H9 (cell line): ENCODE data around the gene MYNN. TPM values are rescaled to one million over a fixed set of nuclear protein-coding genes. Genes with fewer than 3 reads are reported as not detected.

Source experiments
- DNase-seq: peaks from one replicate; pipeline ENCODE4 v3.0.0-alpha.2; 2017
- H2AFZ ChIP-seq: one replicate; pipeline ENCODE4 v1.6.1; 2013; ENCODE audit warnings: mild to moderate bottlenecking, low read length, control low read depth, moderate library complexity
- H2AK5ac ChIP-seq: 2 replicates; pipeline ENCODE4 v1.6.1; 2013; ENCODE audit warnings: low read length, control low read depth, mixed read lengths; ENCODE audit not compliant: insufficient read length
- H2BK120ac ChIP-seq: one replicate; pipeline ENCODE4 v1.6.1; 2013; ENCODE audit warnings: low read depth, mild to moderate bottlenecking, low read length, control low read depth, inconsistent platforms; ENCODE audit not compliant: poor library complexity, severe bottlenecking
- H2BK12ac ChIP-seq: 2 replicates; pipeline ENCODE4 v1.6.1; 2013; ENCODE audit warnings: low read length, control low read depth, mixed read lengths, low read depth; ENCODE audit not compliant: insufficient read length
- H2BK15ac ChIP-seq: 2 replicates; pipeline ENCODE4 v1.6.1; 2013; ENCODE audit warnings: low read depth, low read length, control low read depth
- H2BK20ac ChIP-seq: one replicate; pipeline ENCODE4 v1.6.1; 2013; ENCODE audit warnings: low read depth, mild to moderate bottlenecking, low read length, control low read depth, inconsistent platforms; ENCODE audit not compliant: poor library complexity, severe bottlenecking
- H2BK5ac ChIP-seq: 2 replicates; pipeline ENCODE4 v1.6.1; 2013; ENCODE audit warnings: low read length, control low read depth, mixed read lengths; ENCODE audit not compliant: insufficient read length
- H3K14ac ChIP-seq: 2 replicates; pipeline ENCODE4 v1.6.1; 2013; ENCODE audit warnings: low read length, control low read depth; ENCODE audit not compliant: insufficient read depth
- H3K18ac ChIP-seq: 2 replicates; pipeline ENCODE4 v1.6.1; 2013; ENCODE audit warnings: low read depth, mild to moderate bottlenecking, mixed read lengths, low read length, control low read depth; ENCODE audit not compliant: insufficient read length
- H3K23ac ChIP-seq: 2 replicates; pipeline ENCODE4 v1.6.1; 2013; ENCODE audit warnings: low read length, control low read depth, mixed read lengths, low read depth; ENCODE audit not compliant: insufficient read length
- H3K23me2 ChIP-seq: 2 replicates; pipeline ENCODE4 v1.6.1; 2013; ENCODE audit warnings: low read depth, mild to moderate bottlenecking, mixed read lengths, low read length, control low read depth; ENCODE audit not compliant: insufficient read length, poor library complexity, severe bottlenecking
- H3K27ac ChIP-seq: 2 replicates; pipeline ENCODE4 v1.5.1; 2013; ENCODE audit warnings: low read length, control low read depth, mixed read lengths, low read depth; ENCODE audit not compliant: insufficient read length
- H3K27me3 ChIP-seq: 2 replicates; pipeline ENCODE4 v1.6.1; 2013; ENCODE audit warnings: low read length, control low read depth, inconsistent platforms; ENCODE audit not compliant: insufficient read depth
- H3K4ac ChIP-seq: 2 replicates; pipeline ENCODE4 v1.6.1; 2013; ENCODE audit warnings: low read depth, mild to moderate bottlenecking, control low read depth, inconsistent platforms, low read length, moderate library complexity
- H3K4me1 ChIP-seq: 2 replicates; pipeline ENCODE4 v1.6.1; 2013; ENCODE audit warnings: low read length, control low read depth, inconsistent platforms; ENCODE audit not compliant: insufficient read depth
- H3K4me2 ChIP-seq: 2 replicates; pipeline ENCODE4 v1.6.1; 2013; ENCODE audit warnings: low read length, control low read depth, mixed read lengths; ENCODE audit not compliant: insufficient read length, insufficient read depth
- H3K56ac ChIP-seq: 2 replicates; pipeline ENCODE4 v1.6.1; 2013; ENCODE audit warnings: low read depth, mild to moderate bottlenecking, mixed read lengths, low read length, control low read depth; ENCODE audit not compliant: insufficient read length
- H3K79me1 ChIP-seq: 2 replicates; pipeline ENCODE4 v1.6.1; 2013; ENCODE audit warnings: low read depth, mild to moderate bottlenecking, moderate library complexity, low read length, control low read depth, inconsistent platforms; ENCODE audit not compliant: insufficient read depth, poor library complexity, severe bottlenecking
- H3K79me2 ChIP-seq: 2 replicates; pipeline ENCODE4 v1.6.1; 2013; ENCODE audit warnings: low read length, control low read depth, inconsistent platforms; ENCODE audit not compliant: insufficient read depth
- H3K9ac ChIP-seq: 2 replicates; pipeline ENCODE4 v1.6.1; 2013; ENCODE audit warnings: low read length, control low read depth, mixed read lengths; ENCODE audit not compliant: insufficient read length; ENCODE audit errors: extremely low read depth
- H3K9me3 ChIP-seq: one replicate; pipeline ENCODE4 v1.6.1; 2013; ENCODE audit warnings: low read depth, low read length, inconsistent platforms; ENCODE audit not compliant: control insufficient read depth
- H3T11ph ChIP-seq: one replicate; pipeline ENCODE4 v1.6.1; 2013; ENCODE audit warnings: mild to moderate bottlenecking, low read length, control low read depth, inconsistent platforms
- H4K20me1 ChIP-seq: one replicate; pipeline ENCODE4 v1.6.1; 2013; ENCODE audit not compliant: control insufficient read depth, insufficient read length, insufficient read depth
- H4K5ac ChIP-seq: 2 replicates; pipeline ENCODE4 v1.6.1; 2013; ENCODE audit warnings: low read depth, mild to moderate bottlenecking, mixed read lengths, low read length, control low read depth; ENCODE audit not compliant: insufficient read length
- H4K8ac ChIP-seq: replicated peaks from 2 replicates; pipeline ENCODE4 v1.6.1; 2013; ENCODE audit warnings: low read length, control low read depth, mixed read lengths, low read depth; ENCODE audit not compliant: insufficient read length
- H4K91ac ChIP-seq: 2 replicates; pipeline ENCODE4 v1.6.1; 2013; ENCODE audit warnings: low read depth, mild to moderate bottlenecking, moderate library complexity, mixed read lengths, low read length, control low read depth; ENCODE audit not compliant: insufficient read length
- H3K27ac Mint-ChIP-seq, 3 experiments: 2 replicates in 2 of 3; 3 replicates in 1 of 3; pipeline ENCODE4 v1.8.0; 2020 to 2021; ENCODE audit warnings: mixed read lengths in 3 of 3, mild to moderate bottlenecking in 1 of 3, moderate library complexity in 1 of 3
- H3K27me3 Mint-ChIP-seq: 2 replicates; pipeline ENCODE4 v1.8.0; 2021; ENCODE audit warnings: low read depth, mild to moderate bottlenecking, moderate library complexity, mixed read lengths
- H3K36me3 Mint-ChIP-seq, 3 experiments: 2 replicates in 2 of 3; 3 replicates in 1 of 3; pipeline ENCODE4 v1.8.0; 2020 to 2021; ENCODE audit warnings: low read depth in 3 of 3, mixed read lengths in 3 of 3; ENCODE audit not compliant: insufficient read depth in 1 of 3
- H3K4me1 Mint-ChIP-seq, 2 experiments: 2 replicates each; pipeline ENCODE4 v1.8.0; 2020; ENCODE audit warnings: mixed read lengths in 2 of 2
- H3K4me3 Mint-ChIP-seq, 2 experiments: 2 replicates in 1 of 2; 3 replicates in 1 of 2; pipeline ENCODE4 v1.8.0; 2020 to 2021; ENCODE audit warnings: mild to moderate bottlenecking in 2 of 2, mixed read lengths in 2 of 2, moderate library complexity in 1 of 2
- H3K9me3 Mint-ChIP-seq, 2 experiments: 2 replicates in 1 of 2; 3 replicates in 1 of 2; pipeline ENCODE4 v1.8.0; 2020; ENCODE audit warnings: mild to moderate bottlenecking in 2 of 2, mixed read lengths in 2 of 2, moderate library complexity in 1 of 2
- WGBS: extraction: QIAGEN DNeasy Blood & Tissue Kit; methylation state at CpG from one replicate; pipeline ENCODE4 v1.1.7; 2013; ENCODE audit warnings: missing lambda C conversion rate, low lambda C conversion rate, mixed read lengths; ENCODE audit not compliant: insufficient read length; ENCODE audit errors: extremely low coverage; 5-methylcytosine and 5-hydroxymethylcytosine counted together
- total RNA-seq: library from RNA; stranded (reverse); gene quantifications from 2 replicates; pipeline ENCODE4 v1.2.1, GENCODE V29; 2021
- TF ChIP-seq, protein P1 (sequence below): fragments of 200-600 bp; sonication (generic); conservative IDR thresholded peaks from 3 replicates; pipeline ENCODE4 v1.8.0; 2021; ENCODE audit warnings: antibody characterized with exemption, mild to moderate bottlenecking

Gene MYNN
- total RNA-seq, 1 experiment from 2014 or later = 15.9 TPM

DNA sequence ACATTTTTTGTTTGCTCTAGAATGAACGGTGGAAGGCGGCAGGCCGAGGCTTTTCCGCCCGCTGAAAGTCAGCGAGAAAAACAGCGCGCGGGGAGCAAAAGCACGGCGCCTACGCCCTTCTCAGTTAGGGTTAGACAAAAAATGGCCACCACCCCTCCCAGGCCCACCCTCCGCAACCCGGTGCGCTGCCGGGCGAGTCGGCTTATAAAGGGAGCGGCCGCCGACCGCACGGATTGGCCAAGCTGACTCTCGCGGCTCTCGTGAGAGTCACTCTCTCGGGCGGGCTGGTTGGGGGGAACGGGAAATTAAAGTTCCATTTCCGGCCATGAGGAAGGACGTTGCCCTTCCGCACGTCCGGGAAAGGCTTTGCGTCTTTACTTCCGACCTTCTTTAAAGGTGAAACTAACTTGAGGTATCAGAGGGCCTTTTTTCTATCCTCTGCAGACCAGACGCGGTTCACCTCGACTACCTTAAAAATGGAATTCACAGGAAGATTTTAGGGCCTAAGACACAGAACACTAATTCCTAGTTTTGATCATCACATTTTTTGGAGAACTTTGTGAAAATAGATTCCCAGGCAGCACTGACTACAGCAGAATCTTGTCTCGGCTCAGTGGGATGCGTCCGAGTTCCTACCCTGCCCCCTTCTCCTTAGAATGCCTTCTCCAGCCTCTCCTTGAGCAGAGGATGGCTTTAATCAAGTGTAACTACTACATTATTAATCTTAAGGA is 8.1 kb upstream of the MYNN start, which contains the start of gene TERC:
TSS of gene TERC (minus strand) at position 179 of the 731 bp plus-strand sequence.
- TF ChIP-seq, protein P1, sequence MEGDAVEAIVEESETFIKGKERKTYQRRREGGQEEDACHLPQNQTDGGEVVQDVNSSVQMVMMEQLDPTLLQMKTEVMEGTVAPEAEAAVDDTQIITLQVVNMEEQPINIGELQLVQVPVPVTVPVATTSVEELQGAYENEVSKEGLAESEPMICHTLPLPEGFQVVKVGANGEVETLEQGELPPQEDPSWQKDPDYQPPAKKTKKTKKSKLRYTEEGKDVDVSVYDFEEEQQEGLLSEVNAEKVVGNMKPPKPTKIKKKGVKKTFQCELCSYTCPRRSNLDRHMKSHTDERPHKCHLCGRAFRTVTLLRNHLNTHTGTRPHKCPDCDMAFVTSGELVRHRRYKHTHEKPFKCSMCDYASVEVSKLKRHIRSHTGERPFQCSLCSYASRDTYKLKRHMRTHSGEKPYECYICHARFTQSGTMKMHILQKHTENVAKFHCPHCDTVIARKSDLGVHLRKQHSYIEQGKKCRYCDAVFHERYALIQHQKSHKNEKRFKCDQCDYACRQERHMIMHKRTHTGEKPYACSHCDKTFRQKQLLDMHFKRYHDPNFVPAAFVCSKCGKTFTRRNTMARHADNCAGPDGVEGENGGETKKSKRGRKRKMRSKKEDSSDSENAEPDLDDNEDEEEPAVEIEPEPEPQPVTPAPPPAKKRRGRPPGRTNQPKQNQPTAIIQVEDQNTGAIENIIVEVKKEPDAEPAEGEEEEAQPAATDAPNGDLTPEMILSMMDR = no peak

More for the DNA sequence above, 8.1 kb upstream of the MYNN start, which contains the start of gene TERC:
- Mint-ChIP-seq H3K4me3 (peak within 1 kb of the TSS; percentile 84 to 85), H3K27me3 (no peaks in the 10 kb centered on the region; the same call in 1 of the 2 replicates), H3K27ac (peak within 1 kb of the TSS; percentile 62 to 97 (median 87); a peak in 5 of 7 replicates), H3K4me1 (peaks cover 6 to 10% of the 10 kb centered on the region in 2 experiments), H3K36me3 (peaks cover 4 to 6% (median 4%) of the 10 kb centered on the region in 3 experiments; a peak in 4 of 7 replicates), H3K9me3 (peaks cover 6 to 10% of the 10 kb centered on the region in 2 experiments; a peak in 3 of 5 replicates)
- H2AFZ ChIP-seq = no peak within 1 kb of the TSS
- H2AK5ac ChIP-seq = no peak within 1 kb of the TSS
- H3K9ac ChIP-seq = peak within 1 kb of the TSS; percentile 59
- no peak within 1 kb of the TSS for H4K91ac ChIP-seq
- H2BK12ac ChIP-seq = no peak within 1 kb of the TSS
- no peaks in the 10 kb centered on the region for H4K20me1 ChIP-seq
- no peak within 1 kb of the TSS; the same call in 1 of the 2 replicates for H3K4ac ChIP-seq
- DNase-seq = peak; percentile 94
- peaks cover 5% of the 10 kb centered on the region for H3K23me2 ChIP-seq
- H2BK15ac ChIP-seq = no peak within 1 kb of the TSS
- H3K79me2 ChIP-seq = no peaks in the 10 kb centered on the region
- no peak within 1 kb of the TSS for H3K27ac ChIP-seq
- no peak within 1 kb of the TSS for H2BK120ac ChIP-seq
- WGBS = no CpG with 5 or more reads among the region's 42 CpGs
- no peaks in the 10 kb centered on the region for H3K27me3 ChIP-seq
- no peaks in the 10 kb centered on the region for H3K79me1 ChIP-seq
- H3K18ac ChIP-seq = peak within 1 kb of the TSS; percentile 24
- H2BK5ac ChIP-seq = no peak within 1 kb of the TSS
- no peak within 1 kb of the TSS for H3T11ph ChIP-seq
- H3K4me1 ChIP-seq = no peaks in the 10 kb centered on the region
- H3K56ac ChIP-seq = no peak within 1 kb of the TSS
- no peak within 1 kb of the TSS for H4K5ac ChIP-seq
- peak within 1 kb of the TSS; percentile 45 for H3K4me2 ChIP-seq
- peak within 1 kb of the TSS; percentile 94 for H3K14ac ChIP-seq
- H4K8ac ChIP-seq = no peak within 1 kb of the TSS
- no peak within 1 kb of the TSS for H2BK20ac ChIP-seq
- H3K23ac ChIP-seq = no peak within 1 kb of the TSS
- no peaks in the 10 kb centered on the region for H3K9me3 ChIP-seq
